Fibroblast of the conjunctiva (primary cell): Measurements from ENCODE around the gene LRRC74A.
A peak's percentile ranks its signal among the peaks of the same experiment; 100 is the strongest.

ENCODE experiments used
- DNase-seq: peaks from one replicate; pipeline ENCODE4 v3.0.0-alpha.2; 2010; ENCODE audit warnings: low read depth

LRRC74A gene

DNA sequence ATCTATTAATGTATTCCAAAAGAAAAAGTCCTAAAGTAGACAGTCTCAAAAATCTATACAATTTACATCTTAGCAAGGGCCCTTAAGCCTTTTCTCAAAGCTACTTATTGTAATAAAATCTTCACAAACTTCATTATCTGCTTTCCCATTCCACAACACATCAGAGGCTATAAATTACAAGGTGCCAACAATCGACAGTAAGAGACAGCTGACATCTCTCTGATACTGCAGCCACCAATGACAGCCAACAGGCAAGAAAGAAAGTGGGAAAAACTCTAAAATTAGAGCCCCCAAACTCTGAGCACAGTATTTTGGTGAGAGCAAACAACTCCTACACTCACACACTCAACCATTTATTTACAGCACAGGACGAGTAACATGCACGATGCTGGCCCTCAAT lies 15.7 kb upstream of the LRRC74A start:
- DNase-seq = no peak

DNA sequence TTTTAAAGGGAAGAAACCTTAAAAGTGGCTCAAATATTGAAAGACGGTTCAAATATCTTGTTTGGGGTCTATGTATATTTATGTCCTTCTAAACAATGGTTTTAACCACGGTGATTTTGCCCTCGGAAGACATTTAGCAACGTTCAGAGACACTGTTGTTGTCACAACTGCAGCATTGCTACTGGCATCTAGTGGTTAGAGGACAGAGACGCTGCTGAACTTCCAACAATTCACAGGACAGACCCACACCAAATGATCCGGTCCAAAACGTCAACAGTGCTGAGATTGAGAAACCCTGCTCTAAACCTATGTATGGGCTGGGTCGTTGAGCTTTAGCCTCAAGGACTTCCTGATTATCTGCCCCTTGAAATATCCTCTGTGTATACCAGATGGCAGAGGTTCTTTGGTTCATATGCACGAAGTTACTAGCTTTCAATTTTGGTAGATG lies 15.2 kb upstream of the LRRC74A start:
- peak; percentile 14 for DNase-seq

DNA sequence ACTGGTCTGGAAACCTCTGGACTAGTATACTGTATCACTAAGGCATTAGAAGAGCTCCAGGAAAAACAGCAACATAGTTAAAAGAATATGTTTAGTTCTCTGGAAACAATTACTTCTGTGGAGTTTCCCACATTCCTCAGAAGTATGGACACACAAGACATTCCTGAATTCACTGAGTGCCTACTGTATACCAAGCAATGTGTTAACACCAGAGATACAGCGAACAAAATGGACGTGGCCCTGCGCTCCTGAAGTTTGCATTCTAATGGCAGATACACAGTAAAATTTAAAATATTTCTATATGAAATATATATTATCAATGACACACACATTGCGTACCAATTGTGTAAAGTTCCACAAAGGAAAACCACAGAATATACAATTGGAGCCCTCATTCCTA lies 14.6 kb upstream of the LRRC74A start:
- no peak for DNase-seq

GRCh38 chr14:76812093-76812421 lies 14.2 kb upstream of the LRRC74A start:
- DNase-seq = no peak

GRCh38 chr14:76812422-76813383 lies 13.5 kb upstream of the LRRC74A start, which contains the start of gene ANGEL1:
Gene ANGEL1 (minus strand): TSS chr14:76812882. CDS start chr14:76812827, 55 bp downstream.
- DNase-seq = peak; percentile 89

- DNase-seq = no peak
Observed at GRCh38 chr14:76814726-76815645, 11.2 kb upstream of the LRRC74A start.

DNA sequence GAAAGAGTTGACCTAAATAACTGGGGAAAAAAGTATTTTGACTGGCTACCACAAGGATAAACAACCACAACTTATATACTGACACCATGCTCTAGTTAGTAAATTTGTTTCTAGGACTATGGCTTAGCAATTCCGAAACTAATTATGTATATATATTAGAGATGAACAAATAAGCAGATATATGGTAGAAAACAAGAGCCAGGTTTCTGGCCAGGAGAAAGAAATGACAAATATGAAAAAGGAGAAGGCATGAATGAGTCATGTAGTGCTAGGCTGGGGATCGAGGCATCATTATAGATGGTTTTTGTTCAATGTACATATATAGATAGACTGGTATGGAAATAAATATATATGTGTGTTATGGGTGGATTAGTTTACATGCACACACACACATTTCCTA lies 5.5 kb upstream of the LRRC74A start:
- no peak for DNase-seq

- no peak for DNase-seq
Observed at GRCh38 chr14:76827696-76828296, 1.6 kb downstream of the LRRC74A start.

GRCh38 chr14:76828339-76829012 lies 2.3 kb downstream of the LRRC74A start:
- no peak for DNase-seq

DNA sequence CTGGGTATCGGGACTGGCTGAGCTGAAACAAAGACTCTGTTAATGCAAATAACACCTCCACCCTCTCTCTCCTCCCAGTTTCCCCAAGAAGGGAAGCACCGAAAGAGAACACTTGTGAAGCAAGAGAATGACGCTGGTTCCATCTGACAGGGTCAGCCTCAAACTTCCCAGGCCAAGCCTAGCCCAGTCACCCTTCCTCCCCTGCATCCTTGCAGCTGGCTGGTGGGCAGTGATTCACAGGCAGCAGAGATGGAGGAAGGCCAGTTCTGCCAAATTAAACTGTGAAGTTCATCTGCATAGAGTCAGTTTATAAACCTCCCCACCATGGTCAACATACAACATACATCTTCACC lies 2.8 kb downstream of the LRRC74A start:
- no peak for DNase-seq

DNA sequence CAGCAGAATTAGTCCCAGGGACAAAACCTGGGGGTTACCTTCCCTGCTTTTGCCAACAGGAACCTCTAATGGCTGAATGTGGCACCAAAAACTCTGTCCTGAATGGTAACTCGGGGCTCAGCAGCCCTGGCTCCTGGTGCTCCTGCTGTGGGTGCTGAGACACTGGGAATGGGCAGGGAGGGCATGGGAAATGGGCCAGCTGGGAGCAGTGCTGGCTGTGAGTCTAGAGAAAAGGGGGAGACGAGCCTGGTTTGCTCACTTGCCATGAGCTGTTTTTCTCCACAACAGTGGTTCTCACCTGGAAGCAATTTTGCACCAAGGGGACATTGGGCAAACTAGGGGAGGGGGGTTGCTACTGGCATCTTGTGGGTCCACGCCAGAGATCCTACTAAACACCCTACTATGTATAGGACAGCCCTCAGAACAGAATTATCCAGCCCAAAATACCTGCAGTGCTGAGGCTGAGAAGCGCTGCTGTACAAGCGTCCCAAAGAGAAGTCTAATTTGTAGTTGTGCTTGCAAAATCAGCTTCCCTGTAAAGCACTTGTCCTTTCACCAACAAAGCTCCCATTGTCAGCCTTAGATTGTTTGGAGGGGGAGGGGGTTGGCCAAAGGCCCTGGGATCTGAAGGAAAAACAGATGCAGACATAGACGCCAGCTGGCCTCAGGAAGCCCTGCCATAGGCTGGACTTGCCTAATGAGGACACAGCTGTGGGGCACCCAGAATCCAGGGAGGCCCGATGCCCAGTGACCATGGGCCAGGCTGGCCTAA lies 3.6 kb downstream of the LRRC74A start:
- no peak for DNase-seq

DNA sequence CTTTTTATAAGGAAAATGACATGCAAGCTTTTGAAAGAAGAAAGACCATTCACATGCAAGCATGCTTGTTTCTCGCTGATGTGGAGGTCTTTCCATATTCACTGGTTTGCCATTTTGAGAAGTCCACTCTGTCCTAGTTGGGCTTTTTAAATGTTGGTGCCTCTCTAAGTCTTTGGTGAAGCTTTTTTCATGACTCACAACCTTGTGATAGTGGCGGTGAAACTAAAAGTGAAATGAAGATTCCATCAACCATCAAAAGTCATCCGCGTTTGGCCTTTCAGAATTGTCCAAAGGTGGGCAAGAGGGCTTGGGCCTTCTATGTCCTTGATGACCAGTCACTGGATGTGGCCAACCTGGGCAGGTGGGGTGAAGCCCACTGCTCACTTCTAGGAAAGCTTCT lies 4.3 kb downstream of the LRRC74A start:
- no peak for DNase-seq

DNA sequence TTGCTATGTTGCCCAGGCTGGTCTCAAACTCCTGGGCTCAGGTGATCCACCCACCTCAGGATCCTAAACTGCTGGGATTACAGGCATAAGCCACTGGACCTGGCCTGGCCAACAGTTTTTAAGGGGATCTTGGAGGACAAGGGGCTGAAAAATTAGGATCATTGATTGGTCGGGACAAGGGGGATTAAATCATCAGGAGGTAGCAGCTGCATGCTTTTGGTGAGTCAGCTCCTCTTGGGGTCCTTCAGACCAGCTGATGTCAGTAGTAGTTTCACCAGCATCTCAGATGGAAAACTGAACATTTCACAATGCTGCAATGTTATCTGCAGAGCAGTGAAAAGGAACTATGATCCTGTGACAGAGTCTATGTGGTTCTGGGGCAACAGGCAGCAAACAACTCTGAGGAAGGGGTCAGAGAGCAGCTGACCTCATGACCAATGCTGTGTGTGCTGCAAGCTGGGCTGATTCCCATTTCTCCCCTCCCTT lies 6.3 kb downstream of the LRRC74A start:
- DNase-seq = no peak

GRCh38 chr14:76833011-76833410 lies 6.8 kb downstream of the LRRC74A start:
- DNase-seq = no peak

DNA sequence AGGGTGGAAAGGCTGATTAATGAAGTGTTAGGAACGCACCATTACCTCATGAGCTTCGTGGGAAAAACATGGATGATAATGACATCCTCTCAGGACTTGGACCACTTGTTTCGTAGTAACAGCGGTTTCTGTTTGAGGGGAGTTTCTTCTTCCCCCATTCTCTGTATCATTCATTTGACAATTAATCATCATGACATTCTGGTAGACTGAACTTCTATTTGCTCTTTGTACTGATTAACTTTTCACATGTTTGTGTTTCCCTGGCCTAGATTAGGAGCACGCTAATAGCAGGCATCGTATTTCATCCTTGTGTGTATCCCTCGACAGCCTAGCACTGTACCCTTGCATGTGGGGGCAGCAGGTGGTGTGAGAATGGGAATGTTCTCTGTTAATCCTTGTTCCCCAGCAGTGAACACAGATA lies 8.0 kb downstream of the LRRC74A start:
- no peak for DNase-seq

GRCh38 chr14:76836029-76836630 lies 9.9 kb downstream of the LRRC74A start:
- no peak for DNase-seq

- no peak for DNase-seq
Observed at GRCh38 chr14:76837524-76837923, 11.3 kb downstream of the LRRC74A start.

DNA sequence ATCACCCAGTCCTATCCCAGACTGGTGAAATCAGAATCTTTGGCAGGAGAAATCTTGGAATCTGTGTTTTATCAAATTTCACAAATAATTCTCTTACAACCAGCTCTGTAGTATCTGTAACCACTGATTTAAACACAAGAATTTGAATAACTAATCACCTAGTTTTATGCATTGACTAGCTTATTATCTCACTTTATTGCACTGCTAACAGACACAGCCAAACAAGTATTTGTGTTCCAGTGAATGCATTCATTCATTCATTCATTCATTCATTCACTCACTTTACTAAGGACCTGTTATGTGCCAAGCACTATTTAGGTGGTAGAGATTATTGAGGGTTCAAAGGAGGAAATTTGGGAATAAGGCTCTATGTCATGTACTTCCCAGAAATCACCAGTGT lies 16.2 kb downstream of the LRRC74A start:
- no peak for DNase-seq

- no peak for DNase-seq
Observed at GRCh38 chr14:76844223-76844622, 18.0 kb downstream of the LRRC74A start.

DNA sequence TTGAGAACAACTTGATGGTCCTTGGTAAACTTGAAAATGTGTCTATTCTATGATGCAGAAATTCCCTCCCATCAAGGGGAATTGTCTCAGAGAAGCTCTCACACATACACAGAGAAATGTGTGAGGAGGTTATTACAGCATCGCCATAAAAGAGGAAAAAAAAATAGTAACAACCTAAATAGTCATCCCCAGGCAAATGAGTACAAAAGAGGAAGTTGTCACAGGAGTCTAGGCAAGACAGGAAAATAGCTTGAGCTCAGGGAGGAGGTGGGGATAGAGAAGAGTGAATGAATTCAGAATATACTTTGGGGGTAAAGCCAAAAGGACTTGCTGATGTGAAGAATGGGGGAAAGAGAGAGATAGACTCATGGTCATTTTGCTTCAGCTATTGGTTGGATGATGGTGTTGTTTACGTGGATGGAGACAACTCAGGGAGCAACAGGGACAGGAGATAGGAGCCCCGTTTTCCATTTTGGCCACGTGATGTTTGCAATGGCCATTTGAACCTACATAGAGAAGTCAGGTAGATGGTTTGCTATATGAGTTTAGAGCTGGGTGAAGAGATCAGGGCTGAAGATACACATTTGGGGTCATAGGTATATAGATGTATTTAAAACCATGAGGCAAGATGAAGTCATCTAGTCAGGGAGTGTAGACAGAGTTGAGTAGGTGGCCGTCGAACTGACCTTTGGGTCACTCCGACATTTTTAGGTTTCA lies 20.3 kb downstream of the LRRC74A start:
- DNase-seq = no peak
